WI38 (cell line): Measurements from ENCODE around the gene PDE8A.

ENCODE experiments used
- H3K4me3 ChIP-seq: 2 replicates; pipeline ENCODE4 v1.5.1; 2011; ENCODE audit warnings: low read depth, mild to moderate bottlenecking, control low read depth, low read length
- CTCF ChIP-seq: IDR thresholded peaks from 2 replicates; pipeline ENCODE4 v1.5.1; 2012; ENCODE audit warnings: low read depth, mild to moderate bottlenecking, control low read depth, low read length

PDE8A gene

GRCh38 chr15:85104584-85104983, 122.9 kb downstream of the PDE8A start:
- H3K4me3 ChIP-seq, result no peak overlapping the region
- TF ChIP-seq CTCF, result no peak

GRCh38 chr15:85108136-85108535, 126.5 kb downstream of the PDE8A start:
- no peak overlapping the region for H3K4me3 ChIP-seq
- TF ChIP-seq CTCF, result no peak

- TF ChIP-seq CTCF, result no peak
- no peak overlapping the region for H3K4me3 ChIP-seq
These were observed 127.7 kb downstream of the PDE8A start for GRCh38 chr15:85109333-85109732.

GRCh38 chr15:85112997-85113396, 131.3 kb downstream of the PDE8A start:
- TF ChIP-seq CTCF, result no peak
- H3K4me3 ChIP-seq, result no peak overlapping the region

GRCh38 chr15:85114886-85115285, 133.2 kb downstream of the PDE8A start:
- TF ChIP-seq CTCF, result no peak
- no peak overlapping the region for H3K4me3 ChIP-seq

GRCh38 chr15:85116066-85116465, 134.4 kb downstream of the PDE8A start:
- H3K4me3 ChIP-seq, result no peak overlapping the region
- no peak for TF ChIP-seq CTCF

GRCh38 chr15:85116494-85116893, 134.8 kb downstream of the PDE8A start:
- TF ChIP-seq CTCF, result no peak
- H3K4me3 ChIP-seq, result no peak overlapping the region
